DND-41 (cell line): ENCODE results near the gene CELSR3.

Source experiments
- EZH2 ChIP-seq: IDR thresholded peaks from 3 replicates; pipeline ENCODE4 v1.6.1; 2012; ENCODE audit warnings: borderline replicate concordance, low read depth, mild to moderate bottlenecking, moderate library complexity, low read length, inconsistent platforms; ENCODE audit not compliant: severe bottlenecking
- TF ChIP-seq, protein P1 (sequence below): IDR thresholded peaks from 2 replicates; pipeline ENCODE4 v1.5.1; 2012; ENCODE audit warnings: borderline replicate concordance, low read length, moderate library complexity, mild to moderate bottlenecking; ENCODE audit not compliant: poor library complexity, severe bottlenecking; ENCODE audit errors: extremely low read depth

DNA sequence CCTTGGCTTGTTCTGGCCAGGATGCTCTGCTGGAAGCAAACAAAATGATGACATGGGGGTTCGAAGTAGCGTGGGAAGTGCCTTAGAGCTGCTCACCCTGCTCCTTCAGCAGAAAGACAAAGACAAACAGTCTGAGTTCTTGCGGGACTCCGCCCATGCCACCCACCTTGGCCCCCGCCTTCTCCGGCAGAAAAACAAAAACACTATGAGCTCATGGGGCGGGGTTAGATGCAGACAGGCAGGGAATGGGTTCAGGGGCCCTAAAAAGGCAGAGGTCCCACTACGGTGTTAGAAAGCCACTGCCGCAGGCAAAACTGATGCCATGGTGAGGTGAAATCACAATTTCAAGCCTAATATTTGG is 32.7 kb upstream of the CELSR3 start:
- TF ChIP-seq, protein P1, sequence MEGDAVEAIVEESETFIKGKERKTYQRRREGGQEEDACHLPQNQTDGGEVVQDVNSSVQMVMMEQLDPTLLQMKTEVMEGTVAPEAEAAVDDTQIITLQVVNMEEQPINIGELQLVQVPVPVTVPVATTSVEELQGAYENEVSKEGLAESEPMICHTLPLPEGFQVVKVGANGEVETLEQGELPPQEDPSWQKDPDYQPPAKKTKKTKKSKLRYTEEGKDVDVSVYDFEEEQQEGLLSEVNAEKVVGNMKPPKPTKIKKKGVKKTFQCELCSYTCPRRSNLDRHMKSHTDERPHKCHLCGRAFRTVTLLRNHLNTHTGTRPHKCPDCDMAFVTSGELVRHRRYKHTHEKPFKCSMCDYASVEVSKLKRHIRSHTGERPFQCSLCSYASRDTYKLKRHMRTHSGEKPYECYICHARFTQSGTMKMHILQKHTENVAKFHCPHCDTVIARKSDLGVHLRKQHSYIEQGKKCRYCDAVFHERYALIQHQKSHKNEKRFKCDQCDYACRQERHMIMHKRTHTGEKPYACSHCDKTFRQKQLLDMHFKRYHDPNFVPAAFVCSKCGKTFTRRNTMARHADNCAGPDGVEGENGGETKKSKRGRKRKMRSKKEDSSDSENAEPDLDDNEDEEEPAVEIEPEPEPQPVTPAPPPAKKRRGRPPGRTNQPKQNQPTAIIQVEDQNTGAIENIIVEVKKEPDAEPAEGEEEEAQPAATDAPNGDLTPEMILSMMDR = no peak
- no peak for TF ChIP-seq EZH2
